Choroid plexus epithelial cell (primary cell): Measurements from ENCODE around the gene DACT2.

Experiments used
- DNase-seq: peaks from one replicate; pipeline ENCODE4 v3.0.0-alpha.2; 2010; ENCODE audit warnings: low read depth
- H3K4me3 ChIP-seq: 2 replicates; pipeline ENCODE4 v1.5.1; 2011; ENCODE audit warnings: low read depth, mild to moderate bottlenecking, control low read depth, low read length, moderate library complexity
- TF ChIP-seq, protein P1 (sequence below): conservative IDR thresholded peaks from 2 replicates; pipeline ENCODE4 v1.5.1; 2011; ENCODE audit warnings: low read depth, mild to moderate bottlenecking, control low read depth, inconsistent platforms, low read length, moderate library complexity

DACT2 gene

DNA sequence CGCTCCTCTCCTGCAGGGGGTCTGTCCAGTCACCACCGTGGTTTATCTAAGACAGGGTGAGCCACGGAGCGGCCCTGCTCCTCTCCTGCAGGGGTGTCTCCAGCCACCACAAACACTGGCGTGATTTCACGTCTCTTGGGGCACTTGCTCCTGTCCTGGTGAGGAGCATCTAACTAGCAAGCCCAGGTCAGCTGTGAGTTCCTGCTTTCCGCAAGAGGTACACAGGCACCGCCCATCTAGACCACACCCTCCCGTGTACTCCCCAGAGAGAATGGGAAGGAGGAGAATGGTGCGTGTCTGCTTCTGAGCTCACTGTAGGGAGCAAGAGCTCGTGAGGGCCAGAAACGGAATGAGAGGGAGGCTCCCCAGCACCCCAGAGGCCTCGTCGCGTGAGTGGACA is 40.7 kb downstream of the DACT2 start:
- DNase-seq = no peak
- TF ChIP-seq, protein P1, sequence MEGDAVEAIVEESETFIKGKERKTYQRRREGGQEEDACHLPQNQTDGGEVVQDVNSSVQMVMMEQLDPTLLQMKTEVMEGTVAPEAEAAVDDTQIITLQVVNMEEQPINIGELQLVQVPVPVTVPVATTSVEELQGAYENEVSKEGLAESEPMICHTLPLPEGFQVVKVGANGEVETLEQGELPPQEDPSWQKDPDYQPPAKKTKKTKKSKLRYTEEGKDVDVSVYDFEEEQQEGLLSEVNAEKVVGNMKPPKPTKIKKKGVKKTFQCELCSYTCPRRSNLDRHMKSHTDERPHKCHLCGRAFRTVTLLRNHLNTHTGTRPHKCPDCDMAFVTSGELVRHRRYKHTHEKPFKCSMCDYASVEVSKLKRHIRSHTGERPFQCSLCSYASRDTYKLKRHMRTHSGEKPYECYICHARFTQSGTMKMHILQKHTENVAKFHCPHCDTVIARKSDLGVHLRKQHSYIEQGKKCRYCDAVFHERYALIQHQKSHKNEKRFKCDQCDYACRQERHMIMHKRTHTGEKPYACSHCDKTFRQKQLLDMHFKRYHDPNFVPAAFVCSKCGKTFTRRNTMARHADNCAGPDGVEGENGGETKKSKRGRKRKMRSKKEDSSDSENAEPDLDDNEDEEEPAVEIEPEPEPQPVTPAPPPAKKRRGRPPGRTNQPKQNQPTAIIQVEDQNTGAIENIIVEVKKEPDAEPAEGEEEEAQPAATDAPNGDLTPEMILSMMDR = no peak
- no peak overlapping the region for H3K4me3 ChIP-seq

DNA sequence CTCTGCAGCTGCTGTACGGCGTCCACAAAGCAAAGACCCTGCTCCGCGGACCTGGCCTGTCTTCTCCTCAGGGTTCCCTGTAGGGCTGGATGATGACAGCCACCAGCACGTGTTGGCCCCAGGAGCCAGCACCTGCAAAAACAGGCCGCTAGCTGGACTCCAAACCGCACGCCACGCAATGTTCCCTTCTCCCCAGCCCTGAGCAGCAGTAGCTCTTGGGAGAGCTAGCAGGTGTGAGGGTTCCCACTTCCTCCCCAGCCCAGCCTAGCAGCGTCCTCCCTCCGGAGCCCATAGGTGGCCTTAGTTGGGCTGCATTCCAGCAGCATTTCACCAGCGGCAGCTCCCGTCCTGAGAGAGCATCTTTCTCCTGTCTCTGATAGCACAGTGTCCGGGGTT is 42.3 kb downstream of the DACT2 start:
- TF ChIP-seq, protein P1 = no peak
- no peak overlapping the region for H3K4me3 ChIP-seq
- no peak for DNase-seq

DNA sequence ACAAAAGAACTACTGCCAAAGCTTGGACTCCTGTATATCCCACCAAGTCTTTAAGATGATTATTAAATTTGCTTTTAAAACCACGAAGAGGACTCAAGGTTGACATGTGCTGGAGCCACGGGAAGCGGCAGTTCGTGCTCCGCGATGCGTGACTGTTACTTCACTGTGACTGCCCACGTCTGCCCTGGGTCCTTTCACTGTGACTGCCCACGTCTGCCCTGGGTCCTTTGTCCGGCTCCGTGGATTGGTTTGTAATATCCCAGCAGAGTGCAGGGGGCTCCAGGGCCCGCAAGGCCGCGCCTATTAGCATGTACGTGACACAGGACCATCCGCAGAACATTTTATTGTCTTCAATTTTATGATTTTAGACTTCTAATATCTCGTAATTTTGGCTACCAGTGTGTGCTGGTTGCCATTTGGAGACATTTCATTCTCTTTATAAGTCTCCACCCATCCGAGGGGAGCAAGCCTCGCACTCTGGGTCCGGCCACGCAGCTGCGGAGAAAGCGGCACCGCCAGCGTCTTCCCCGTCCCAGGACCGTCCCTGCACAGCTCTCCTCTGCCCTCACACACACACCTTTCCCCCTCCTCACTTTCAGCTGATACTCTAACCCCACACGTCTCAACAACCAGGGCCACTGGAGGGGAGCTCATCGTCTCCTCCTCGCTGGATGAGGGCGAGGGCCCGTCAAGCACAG is 42.9 kb downstream of the DACT2 start:
- H3K4me3 ChIP-seq = no peak overlapping the region
- TF ChIP-seq, protein P1 = no peak
- no peak for DNase-seq

DNA sequence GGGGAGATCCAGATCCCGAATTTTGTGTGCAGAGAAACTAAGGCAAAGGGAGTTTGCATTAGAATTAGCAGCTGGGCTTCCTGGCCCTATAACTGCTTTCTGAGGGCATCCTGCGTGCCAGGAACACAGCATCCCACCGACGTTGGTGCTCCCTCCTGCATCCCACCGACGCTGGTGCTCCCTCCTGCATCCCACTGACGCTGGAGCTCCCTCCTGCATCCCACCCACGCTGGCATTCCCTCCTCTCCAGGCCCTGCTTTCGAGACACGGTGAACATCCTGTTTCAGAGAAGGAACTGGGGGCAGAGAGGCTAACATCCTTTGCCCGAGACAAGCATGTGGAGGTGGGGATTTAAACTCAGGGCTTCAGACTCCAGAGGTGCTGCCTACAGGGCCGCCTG is 44.4 kb downstream of the DACT2 start:
- TF ChIP-seq, protein P1 = no peak

DNA sequence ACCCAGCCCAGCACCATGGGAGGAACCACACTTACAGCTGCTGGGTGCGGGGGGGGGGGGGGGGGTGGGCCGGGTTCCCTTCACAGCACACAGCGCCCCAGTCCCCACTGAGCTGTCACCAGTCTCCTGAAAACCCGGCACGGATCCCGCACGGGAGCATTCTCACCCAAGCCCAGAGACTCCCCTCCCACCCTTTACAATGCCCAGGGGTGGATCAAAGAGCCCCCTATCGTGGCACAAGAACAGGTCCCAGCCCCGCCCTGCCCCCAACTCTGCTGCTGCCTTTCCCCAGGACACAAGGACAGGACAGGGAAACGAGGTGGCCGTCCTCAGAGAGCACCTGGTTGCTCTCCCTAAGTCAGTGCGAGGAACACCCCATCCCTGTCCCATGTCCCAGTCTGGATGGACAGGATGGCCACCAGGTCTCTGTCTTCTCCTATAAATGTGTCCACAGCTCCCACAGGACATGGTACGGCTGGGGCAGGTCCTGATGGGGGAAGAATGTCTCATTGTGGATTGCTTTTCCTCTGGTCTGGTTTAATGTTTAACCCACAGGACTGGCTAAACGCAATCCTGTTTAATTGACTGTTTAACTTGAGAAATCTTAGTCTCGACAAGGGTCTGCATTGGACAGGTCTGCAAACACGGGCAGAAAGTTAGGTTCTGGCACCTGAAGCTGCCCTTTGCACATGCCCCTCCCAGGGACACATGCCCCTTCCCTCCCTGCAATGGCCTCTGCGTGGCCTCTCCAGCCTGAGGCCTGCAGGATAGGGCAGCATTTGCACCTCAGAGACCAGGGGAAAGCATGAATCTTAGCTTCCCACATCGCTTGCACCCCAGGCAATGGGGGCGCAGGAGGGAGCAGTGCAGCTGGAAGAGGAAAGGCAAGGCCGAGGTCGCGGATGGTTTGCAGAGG is 45.3 kb downstream of the DACT2 start:
- DNase-seq = no peak
- TF ChIP-seq, protein P1 = no peak
- no peak overlapping the region for H3K4me3 ChIP-seq

More for the DNA sequence above, 44.4 kb downstream of the DACT2 start:
- H3K4me3 ChIP-seq = no peak overlapping the region
- no peak for DNase-seq

DNA sequence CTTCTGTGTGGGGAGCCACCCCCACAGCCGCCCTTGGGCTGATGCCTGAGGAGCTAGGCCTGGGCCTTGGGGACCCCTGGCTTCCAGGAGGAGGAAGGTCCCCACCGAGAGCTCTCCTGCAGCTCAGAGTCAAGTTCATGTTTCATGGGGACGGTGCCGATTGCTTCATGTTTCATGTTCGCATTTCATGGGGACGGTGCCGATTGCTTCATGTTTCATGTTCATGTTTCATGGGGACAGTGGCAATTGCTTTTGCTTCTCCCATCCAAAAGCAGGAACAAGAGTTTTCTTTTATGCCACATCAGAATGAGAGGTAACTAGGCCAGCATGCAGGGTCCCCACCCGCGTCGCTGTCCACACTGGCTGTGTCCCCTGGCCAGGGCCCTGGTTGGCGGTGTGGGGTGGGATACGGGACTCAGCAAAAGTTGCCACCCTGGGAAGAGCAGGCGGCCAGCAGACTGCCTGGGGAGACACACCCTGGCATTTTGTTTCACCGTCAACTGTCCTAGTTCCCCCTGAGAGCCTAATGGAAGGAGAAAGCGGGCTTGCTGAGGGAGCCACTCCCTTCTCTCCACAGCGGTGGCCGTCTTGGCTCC is 46.0 kb downstream of the DACT2 start:
- no peak overlapping the region for H3K4me3 ChIP-seq
- TF ChIP-seq, protein P1 = no peak
- no peak for DNase-seq
